RWPE2 (cell line): ENCODE results near the gene HSPB2.
A peak's percentile ranks its signal among the peaks of the same experiment; 100 is the strongest.

Experiments
- ATAC-seq: fragments of 200-7000 bp; cut with Tn5 transposase; 3 replicates; pipeline ENCODE4 v1.9.1; 2021; ENCODE audit warnings: low read depth
- DNase-seq: peaks from one replicate; pipeline ENCODE4 v3.0.0-alpha.2; 2020; ENCODE audit warnings: low spot score
- H3K27ac ChIP-seq: fragments of 450-650 bp; 2 replicates; pipeline ENCODE4 v1.5.1; 2017; ENCODE audit warnings: mild to moderate bottlenecking; ENCODE audit not compliant: poor library complexity, severe bottlenecking
- H3K27me3 ChIP-seq: fragments of 250-450 bp; sonication (Bioruptor Pico); 2 replicates; pipeline ENCODE4 v1.5.1; 2021; ENCODE audit warnings: mild to moderate bottlenecking, moderate library complexity; ENCODE audit not compliant: insufficient read depth, poor library complexity, severe bottlenecking
- H3K36me3 ChIP-seq: fragments of 250-450 bp; sonication (Bioruptor Pico); 2 replicates; pipeline ENCODE4 v1.5.1; 2020; ENCODE audit warnings: low read depth, mild to moderate bottlenecking, moderate library complexity
- H3K4me1 ChIP-seq: fragments of 250-450 bp; sonication (Bioruptor Pico); 2 replicates; pipeline ENCODE4 v1.5.1; 2021; ENCODE audit warnings: mild to moderate bottlenecking, moderate library complexity; ENCODE audit not compliant: insufficient read depth, poor library complexity, severe bottlenecking
- H3K4me3 ChIP-seq: fragments of 250-450 bp; sonication (Bioruptor Pico); 2 replicates; pipeline ENCODE4 v1.5.1; 2021; ENCODE audit warnings: mild to moderate bottlenecking, moderate library complexity; ENCODE audit not compliant: severe bottlenecking
- H3K9me3 ChIP-seq: fragments of 250-450 bp; sonication (Bioruptor Pico); 2 replicates; pipeline ENCODE4 v1.5.1; 2021; ENCODE audit warnings: mild to moderate bottlenecking, moderate library complexity; ENCODE audit not compliant: severe bottlenecking
- TF ChIP-seq, protein P1 (sequence below): fragments of 450-650 bp; IDR thresholded peaks from one replicate; pipeline ENCODE4 v1.5.1; 2017; ENCODE audit warnings: mild to moderate bottlenecking, moderate library complexity; ENCODE audit not compliant: poor library complexity, severe bottlenecking

Gene HSPB2, protein sequence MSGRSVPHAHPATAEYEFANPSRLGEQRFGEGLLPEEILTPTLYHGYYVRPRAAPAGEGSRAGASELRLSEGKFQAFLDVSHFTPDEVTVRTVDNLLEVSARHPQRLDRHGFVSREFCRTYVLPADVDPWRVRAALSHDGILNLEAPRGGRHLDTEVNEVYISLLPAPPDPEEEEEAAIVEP

GRCh38 chr11:111912535-111912934, at the start of gene HSPB2:
TSS of gene HSPB2 (plus strand) at chr11:111912734. CDS start at chr11:111912830, 96 bp downstream.
- Histone ChIP-seq H3K27ac (peak within 1 kb of the TSS; percentile 11), H3K27me3 (no peaks in the 10 kb centered on the region), H3K4me3 (no peak within 1 kb of the TSS), H3K9me3 (no peaks in the 10 kb centered on the region), H3K4me1 (peaks cover 10% of the 10 kb centered on the region), H3K36me3 (no peaks in the 10 kb centered on the region)
- TF ChIP-seq, protein P1, sequence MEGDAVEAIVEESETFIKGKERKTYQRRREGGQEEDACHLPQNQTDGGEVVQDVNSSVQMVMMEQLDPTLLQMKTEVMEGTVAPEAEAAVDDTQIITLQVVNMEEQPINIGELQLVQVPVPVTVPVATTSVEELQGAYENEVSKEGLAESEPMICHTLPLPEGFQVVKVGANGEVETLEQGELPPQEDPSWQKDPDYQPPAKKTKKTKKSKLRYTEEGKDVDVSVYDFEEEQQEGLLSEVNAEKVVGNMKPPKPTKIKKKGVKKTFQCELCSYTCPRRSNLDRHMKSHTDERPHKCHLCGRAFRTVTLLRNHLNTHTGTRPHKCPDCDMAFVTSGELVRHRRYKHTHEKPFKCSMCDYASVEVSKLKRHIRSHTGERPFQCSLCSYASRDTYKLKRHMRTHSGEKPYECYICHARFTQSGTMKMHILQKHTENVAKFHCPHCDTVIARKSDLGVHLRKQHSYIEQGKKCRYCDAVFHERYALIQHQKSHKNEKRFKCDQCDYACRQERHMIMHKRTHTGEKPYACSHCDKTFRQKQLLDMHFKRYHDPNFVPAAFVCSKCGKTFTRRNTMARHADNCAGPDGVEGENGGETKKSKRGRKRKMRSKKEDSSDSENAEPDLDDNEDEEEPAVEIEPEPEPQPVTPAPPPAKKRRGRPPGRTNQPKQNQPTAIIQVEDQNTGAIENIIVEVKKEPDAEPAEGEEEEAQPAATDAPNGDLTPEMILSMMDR, result no peak
- DNase-seq (no peak), ATAC-seq (no peak)

DNA sequence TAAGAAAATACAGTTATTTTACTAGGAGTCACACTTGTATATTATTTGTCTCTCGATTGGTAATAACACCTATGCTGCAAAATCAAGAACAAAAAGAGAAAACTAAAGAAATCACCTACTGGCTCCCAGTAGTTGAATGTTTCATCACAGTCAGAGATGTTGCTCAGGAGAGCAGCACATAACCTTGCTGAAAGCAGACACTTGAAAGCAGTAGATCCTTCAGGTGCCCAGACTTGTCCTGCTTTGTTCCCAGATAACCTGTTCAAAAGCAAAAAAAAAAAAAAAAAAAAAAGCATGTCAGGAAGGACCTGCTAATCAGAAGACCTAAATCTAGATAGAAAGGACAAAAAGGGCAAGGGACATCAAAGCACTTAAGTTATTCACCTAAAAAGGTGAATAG, 42.4 kb upstream of the HSPB2 start:
- H3K27me3 ChIP-seq, result no peaks in the 10 kb centered on the region
- DNase-seq (no peak), ATAC-seq (no peak)
- no peak overlapping the region for H3K4me3 ChIP-seq
- H3K27ac ChIP-seq, result peak overlapping the region; percentile 61
- peaks cover 43% of the 10 kb centered on the region for H3K36me3 ChIP-seq
- TF ChIP-seq, protein P1, result no peak
- H3K9me3 ChIP-seq, result no peaks in the 10 kb centered on the region
- peaks cover 3% of the 10 kb centered on the region for H3K4me1 ChIP-seq

DNA sequence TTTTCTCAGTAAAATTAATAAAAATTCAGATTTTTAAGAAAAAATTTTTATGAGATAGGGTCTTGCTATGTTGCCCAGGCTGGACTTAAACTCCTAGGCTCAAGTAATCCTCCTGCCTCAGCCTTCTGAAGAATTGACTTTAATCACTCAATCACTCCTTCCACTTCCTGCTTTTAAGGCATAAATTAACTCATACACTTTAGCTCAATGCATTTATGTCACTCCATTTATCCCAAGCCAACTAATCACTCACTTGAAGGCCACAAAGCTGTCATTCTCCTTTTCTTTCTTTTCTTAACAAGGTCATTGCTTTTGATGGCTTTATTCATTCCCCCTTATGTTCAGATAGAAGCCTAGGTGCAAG, 42.0 kb upstream of the HSPB2 start:
- Histone ChIP-seq H3K9me3 (no peaks in the 10 kb centered on the region), H3K27me3 (no peaks in the 10 kb centered on the region), H3K36me3 (peaks cover 39% of the 10 kb centered on the region), H3K27ac (peak overlapping the region; percentile 61), H3K4me3 (peak overlapping the region; percentile 80), H3K4me1 (peaks cover 3% of the 10 kb centered on the region)
- DNase-seq (no peak), ATAC-seq (no peak)
- TF ChIP-seq, protein P1, result no peak

DNA sequence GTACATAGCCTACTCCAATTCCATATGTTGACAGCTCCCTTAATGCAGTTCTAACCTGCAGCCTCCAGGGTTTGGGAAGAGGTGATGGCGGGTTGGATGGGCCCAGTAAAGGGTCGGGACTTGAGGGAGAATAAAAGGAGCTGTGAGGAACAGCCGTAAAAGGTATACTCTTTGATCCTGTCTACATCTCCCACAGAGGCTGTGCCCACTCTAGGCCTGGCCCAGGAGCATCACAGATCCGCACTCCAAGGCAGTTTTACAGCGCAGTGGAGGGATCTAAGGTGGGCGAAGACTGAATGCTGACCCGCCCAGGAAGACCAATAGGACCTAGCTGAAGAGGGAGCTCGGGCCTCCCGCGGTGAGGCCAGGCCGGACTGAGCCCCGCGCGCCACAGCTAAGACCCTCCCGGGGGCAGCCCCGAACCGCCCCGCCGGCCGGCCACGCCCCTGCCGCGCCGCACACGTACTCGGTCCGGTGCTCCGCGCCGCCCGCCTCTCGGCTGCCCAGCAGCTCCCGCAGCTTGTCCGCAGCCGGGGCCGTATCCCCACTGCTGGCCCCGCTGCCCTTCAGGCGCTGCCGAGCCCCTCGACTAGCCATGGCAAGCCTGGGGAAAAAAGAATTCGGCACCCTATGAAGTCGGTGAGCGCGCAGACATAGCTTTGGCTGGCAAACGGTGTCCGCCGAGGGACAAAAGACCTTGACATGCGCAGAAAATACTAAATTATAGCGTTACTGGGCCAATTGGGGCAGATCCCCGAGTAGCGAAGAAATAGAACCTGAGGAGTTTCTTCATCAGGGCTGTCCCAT, 41.4 kb upstream of the HSPB2 start, which contains the start of gene ALG9:
Gene ALG9, minus strand, starts transcription at position 696 of the 807 bp plus-strand sequence. Its CDS starts 99 bp downstream, at position 597.
- peak within 1 kb of the TSS; percentile 61 for H3K27ac ChIP-seq
- TF ChIP-seq, protein P1, result peak; percentile 23
- ATAC-seq (peak; percentile 87), DNase-seq (peak; percentile 69)
- H3K27me3 ChIP-seq, result no peaks in the 10 kb centered on the region
- peak within 1 kb of the TSS; percentile 80 for H3K4me3 ChIP-seq
- no peaks in the 10 kb centered on the region for H3K9me3 ChIP-seq
- peaks cover 34% of the 10 kb centered on the region for H3K36me3 ChIP-seq
- peaks cover 3% of the 10 kb centered on the region for H3K4me1 ChIP-seq
